Measurements from ENCODE around the gene TMEM214.

Gene TMEM214

DNA sequence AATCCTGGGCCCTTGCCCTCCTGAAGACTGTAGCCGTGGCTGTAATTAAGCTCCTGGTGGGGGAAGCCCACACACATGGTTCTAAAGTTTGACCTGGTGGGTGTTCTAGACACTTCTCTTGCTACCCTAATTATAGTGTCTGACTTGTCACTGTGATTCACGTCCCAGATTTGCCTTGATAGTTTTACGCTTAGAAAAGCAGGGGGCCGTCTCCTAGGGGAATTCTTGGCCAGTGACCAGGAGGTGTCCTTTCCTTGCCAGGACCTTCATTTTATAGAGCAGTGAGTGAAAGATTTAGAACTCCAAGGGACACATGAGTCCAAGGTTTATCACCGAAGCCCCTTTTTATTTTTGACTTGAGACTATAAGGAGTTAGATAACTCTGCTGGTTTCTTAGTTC is 9.0 kb downstream of the TMEM214 start:
- DNase-seq = peak; percentile 17

- no peak for DNase-seq
Measured at GRCh38 chr2:27042159-27042661, 9.4 kb downstream of the TMEM214 start.

DNA sequence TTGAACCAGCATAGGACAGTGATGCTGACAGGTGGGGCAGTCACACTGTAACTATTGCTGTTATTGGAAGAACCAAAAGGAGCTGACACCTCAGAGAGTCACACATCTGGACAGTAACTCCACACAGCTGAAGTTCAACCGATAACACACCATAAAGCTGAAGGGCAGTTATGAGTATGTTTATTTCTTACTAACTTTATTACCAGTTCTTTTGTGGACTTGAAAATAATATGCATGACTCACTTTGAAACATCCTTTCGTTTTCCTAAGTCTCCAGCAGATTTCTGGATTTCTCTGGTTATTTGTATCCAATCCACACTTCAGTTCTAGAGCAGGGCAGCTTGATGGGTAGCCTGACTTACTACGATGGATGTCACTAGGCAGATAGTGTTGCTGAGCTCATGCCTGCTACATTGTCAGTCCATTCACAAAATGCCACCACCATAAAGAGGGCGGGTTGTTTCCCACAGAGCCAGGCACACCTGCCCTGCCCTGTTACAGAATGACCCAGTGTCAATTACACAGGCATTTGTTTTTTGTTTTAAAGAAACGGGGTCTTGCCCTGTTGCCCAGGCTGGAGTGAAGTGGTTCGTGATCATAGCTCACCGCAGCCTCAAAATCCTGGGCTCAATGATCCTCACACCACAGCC is 10.3 kb downstream of the TMEM214 start:
- no peak for DNase-seq

DNA sequence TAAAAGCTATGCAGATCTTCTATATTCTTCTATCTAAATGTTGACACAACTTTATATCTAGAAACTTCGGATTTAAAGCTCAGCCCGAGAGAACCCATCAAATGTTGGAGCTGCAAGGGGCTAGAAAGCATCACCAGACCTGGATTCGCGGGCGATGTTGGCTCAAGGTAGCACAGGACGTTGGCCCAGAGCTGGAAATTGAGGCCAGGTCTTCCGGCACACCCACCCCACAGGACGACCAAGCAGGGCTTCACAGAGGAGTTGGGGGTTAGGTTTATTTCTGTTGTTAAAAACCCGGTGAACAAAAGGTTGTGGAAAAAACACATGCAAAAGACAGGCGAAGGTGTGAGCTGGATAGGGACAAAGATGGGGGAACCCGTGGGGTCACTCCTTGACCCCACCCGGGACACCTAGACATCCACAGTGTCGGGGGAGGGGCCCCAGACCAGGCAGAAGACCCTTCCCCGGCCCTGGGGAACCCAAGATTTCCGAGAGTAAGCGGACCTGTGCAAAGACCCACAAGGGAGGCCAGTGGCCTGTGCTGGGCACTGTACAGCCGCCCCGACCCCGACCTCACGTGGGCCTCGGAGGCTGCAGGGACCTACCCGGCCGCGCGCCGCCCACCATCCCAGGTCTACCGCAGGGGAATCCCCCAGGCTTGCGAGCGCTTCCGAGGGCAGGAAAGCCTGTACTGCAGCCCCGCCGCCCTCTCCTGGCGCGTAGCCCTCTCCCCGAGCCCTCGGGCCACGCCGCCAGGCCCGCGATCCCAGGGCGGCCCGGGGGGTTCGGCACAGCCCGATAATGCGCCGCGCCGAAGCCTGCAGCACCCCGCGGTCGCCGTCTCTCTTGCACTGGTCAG is 16.9 kb downstream of the TMEM214 start:
- no peak for DNase-seq

GRCh38 chr2:27050281-27050995 is 17.7 kb downstream of the TMEM214 start:
- peak; percentile 99 for DNase-seq

GRCh38 chr2:27050996-27051901 is 18.5 kb downstream of the TMEM214 start, which contains the start of gene AGBL5:
Gene AGBL5 (plus strand): TSS chr2:27051668. CDS start chr2:27052959, 1,291 bp downstream.
- peak; percentile 100 for DNase-seq

GRCh38 chr2:27051902-27052645 is 19.3 kb downstream of the TMEM214 start:
- peak; percentile 52 for DNase-seq

DNA sequence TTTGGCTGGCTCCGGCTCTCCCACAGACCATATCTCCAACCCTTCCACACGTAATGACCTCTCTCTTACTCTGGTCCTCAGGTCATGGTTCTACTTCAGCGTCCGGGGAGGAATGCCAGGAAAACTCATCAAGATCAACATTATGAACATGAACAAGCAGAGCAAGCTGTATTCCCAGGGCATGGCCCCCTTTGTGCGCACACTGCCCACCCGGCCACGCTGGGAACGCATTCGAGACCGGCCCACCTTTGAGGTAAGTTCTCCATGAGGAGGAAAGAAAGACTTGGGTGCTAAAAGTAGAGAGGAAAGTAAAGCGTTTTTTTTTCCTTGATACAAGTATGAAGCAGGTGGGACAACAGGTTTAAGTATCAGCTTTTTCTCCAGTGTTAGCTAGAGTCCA is 20.6 kb downstream of the TMEM214 start:
- no peak for DNase-seq

- DNase-seq = no peak
Measured at GRCh38 chr2:27053776-27054175, 21.0 kb downstream of the TMEM214 start.

DNA sequence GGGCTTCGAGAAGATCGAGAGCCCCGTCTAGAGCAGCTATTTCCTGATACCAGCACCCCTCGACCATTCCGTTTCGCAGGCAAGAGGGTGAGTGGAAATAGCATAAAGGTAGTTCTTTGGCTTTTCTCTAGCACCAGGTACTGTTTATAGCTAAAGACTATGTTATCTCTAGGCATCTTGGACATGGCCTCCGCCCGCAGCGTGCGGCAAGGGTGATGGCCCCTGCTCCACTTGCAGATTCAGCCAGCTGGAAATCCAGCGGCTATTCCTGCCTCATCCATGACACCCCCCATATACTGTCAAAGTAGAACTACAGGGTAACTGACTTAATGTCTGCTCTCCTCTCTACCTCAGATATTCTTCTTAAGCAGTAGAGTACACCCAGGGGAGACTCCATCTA is 22.0 kb downstream of the TMEM214 start:
- no peak for DNase-seq

- DNase-seq = no peak
Measured at GRCh38 chr2:27057184-27057583, 24.4 kb downstream of the TMEM214 start.

- DNase-seq = no peak
Measured at GRCh38 chr2:27058210-27058609, 25.4 kb downstream of the TMEM214 start.

GRCh38 chr2:27059141-27059820 is 26.5 kb downstream of the TMEM214 start:
- DNase-seq = no peak

DNA sequence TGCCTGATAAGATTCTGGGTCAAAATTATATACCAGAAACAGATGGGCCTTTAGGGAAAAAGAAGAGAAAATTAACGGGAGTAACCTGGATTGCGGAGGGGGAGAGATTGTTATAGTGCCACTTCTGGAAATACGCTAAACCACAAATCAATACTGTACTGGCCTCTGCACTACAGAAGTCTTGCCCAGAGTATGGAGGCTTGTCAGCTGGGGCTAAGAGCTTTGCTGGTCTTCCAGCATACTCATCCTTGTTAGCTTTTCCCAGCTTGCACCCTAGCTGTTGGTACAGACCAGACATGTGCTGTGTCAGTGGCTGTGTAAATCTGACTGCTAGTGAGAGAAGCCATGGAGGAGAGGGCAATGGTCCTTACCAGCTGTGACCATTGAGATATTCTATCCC is 27.6 kb downstream of the TMEM214 start:
- no peak for DNase-seq

GRCh38 chr2:27065128-27065527 is 32.4 kb downstream of the TMEM214 start:
- no peak for DNase-seq

- DNase-seq = no peak
Measured at GRCh38 chr2:27067385-27067784, 34.6 kb downstream of the TMEM214 start.

GRCh38 chr2:27069436-27069835 is 36.7 kb downstream of the TMEM214 start:
- no peak for DNase-seq

GRCh38 chr2:27069961-27070618 is 37.3 kb downstream of the TMEM214 start:
- no peak for DNase-seq

GRCh38 chr2:27070653-27071276 is 38.0 kb downstream of the TMEM214 start:
- no peak for DNase-seq
